Type B pancreatic cell (in vitro differentiated cells): ENCODE data around the gene RASA2. TPM values are rescaled to one million over a fixed set of nuclear protein-coding genes. Genes with fewer than 3 reads are reported as not detected.
A peak's percentile ranks its signal among the peaks of the same experiment; 100 is the strongest.

Experiments used
- DNase-seq: peaks from one replicate; pipeline ENCODE4 v3.0.0; 2021; ENCODE audit warnings: mixed read lengths; ENCODE audit not compliant: unreplicated experiment; ENCODE audit errors: extremely low spot score
- H3K27ac Mint-ChIP-seq: 2 replicates; pipeline ENCODE4 v1.8.0; 2021; ENCODE audit warnings: mild to moderate bottlenecking, mixed read lengths
- H3K27me3 Mint-ChIP-seq: 2 replicates; pipeline ENCODE4 v1.8.0; 2021; ENCODE audit warnings: mixed read lengths
- H3K36me3 Mint-ChIP-seq: 2 replicates; pipeline ENCODE4 v1.8.0; 2021; ENCODE audit warnings: mixed read lengths
- H3K4me1 Mint-ChIP-seq: one replicate; pipeline ENCODE4 v1.8.0; 2021; ENCODE audit warnings: mixed read lengths; ENCODE audit not compliant: unreplicated experiment
- H3K4me3 Mint-ChIP-seq: 2 replicates; pipeline ENCODE4 v1.8.0; 2021; ENCODE audit warnings: mild to moderate bottlenecking, mixed read lengths
- H3K9me3 Mint-ChIP-seq: 2 replicates; pipeline ENCODE4 v1.8.0; 2021; ENCODE audit warnings: mixed read lengths
- CTCF ChIP-seq: fragments of 200-600 bp; sonication (generic); conservative IDR thresholded peaks from 2 replicates; pipeline ENCODE4 v1.5.0; 2021; ENCODE audit warnings: antibody characterized with exemption, mild to moderate bottlenecking
- total RNA-seq: library from RNA; stranded (reverse); gene quantifications from 2 replicates; pipeline ENCODE4 v1.2.1, GENCODE V29; 2021; ENCODE audit warnings: low replicate concordance

The RASA2 gene
- total RNA-seq, 1 donor from 2014 or later: 20.3 TPM

GRCh38 chr3:141523615-141524375 is 37.0 kb downstream of the RASA2 start:
- Mint-ChIP-seq H3K27ac (no peak overlapping the region), H3K4me1 (no peaks in the 10 kb centered on the region), H3K27me3 (no peaks in the 10 kb centered on the region), H3K9me3 (no peaks in the 10 kb centered on the region), H3K36me3 (peaks cover 17% of the 10 kb centered on the region), H3K4me3 (no peak overlapping the region)
- DNase-seq: no peak
- TF ChIP-seq CTCF: no peak

DNA sequence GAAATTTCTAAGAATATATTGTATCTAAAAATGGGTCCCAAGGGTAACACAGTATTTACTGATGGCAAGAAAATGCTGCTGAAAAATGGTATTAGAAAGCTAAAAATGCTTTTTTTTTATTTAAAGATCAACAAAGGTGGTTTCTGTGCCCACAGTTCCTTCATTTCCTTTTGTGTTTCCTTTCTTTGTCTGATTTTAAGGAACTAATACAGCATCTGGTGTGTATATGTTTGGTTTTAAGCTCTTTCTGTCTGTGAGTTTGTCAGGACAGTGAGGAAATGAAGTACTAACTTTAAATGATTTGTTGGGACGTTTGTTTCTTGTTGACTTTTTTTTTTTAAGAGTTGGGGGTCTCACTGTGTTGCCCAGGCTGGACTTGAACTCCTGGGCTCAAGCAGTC is 38.2 kb downstream of the RASA2 start:
- Mint-ChIP-seq H3K36me3 (peaks cover 14% of the 10 kb centered on the region), H3K4me3 (no peak overlapping the region), H3K4me1 (peaks cover 4% of the 10 kb centered on the region), H3K9me3 (no peaks in the 10 kb centered on the region), H3K27me3 (no peaks in the 10 kb centered on the region), H3K27ac (no peak overlapping the region)
- no peak for DNase-seq
- TF ChIP-seq CTCF: no peak

GRCh38 chr3:141525814-141526213 is 39.0 kb downstream of the RASA2 start:
- H3K9me3 Mint-ChIP-seq: no peaks in the 10 kb centered on the region

GRCh38 chr3:141526709-141527108 is 39.9 kb downstream of the RASA2 start:
- no peak for TF ChIP-seq CTCF
- no peaks in the 10 kb centered on the region for H3K9me3 Mint-ChIP-seq
- H3K27me3 Mint-ChIP-seq: no peaks in the 10 kb centered on the region
- DNase-seq: no peak
- H3K36me3 Mint-ChIP-seq: peaks cover 10% of the 10 kb centered on the region
- H3K27ac Mint-ChIP-seq: peak overlapping the region; percentile 50
- peaks cover 12% of the 10 kb centered on the region for H3K4me1 Mint-ChIP-seq
- no peak overlapping the region for H3K4me3 Mint-ChIP-seq

More at GRCh38 chr3:141525814-141526213, 39.0 kb downstream of the RASA2 start:
- H3K4me1 Mint-ChIP-seq: peaks cover 12% of the 10 kb centered on the region
- no peaks in the 10 kb centered on the region for H3K27me3 Mint-ChIP-seq
- peaks cover 14% of the 10 kb centered on the region for H3K36me3 Mint-ChIP-seq
- TF ChIP-seq CTCF: no peak
- no peak overlapping the region for H3K4me3 Mint-ChIP-seq
- no peak overlapping the region for H3K27ac Mint-ChIP-seq
- DNase-seq: no peak

- H3K9me3 Mint-ChIP-seq: no peaks in the 10 kb centered on the region
- DNase-seq: no peak
- H3K4me1 Mint-ChIP-seq: peaks cover 12% of the 10 kb centered on the region
- H3K36me3 Mint-ChIP-seq: peaks cover 10% of the 10 kb centered on the region
- H3K27me3 Mint-ChIP-seq: no peaks in the 10 kb centered on the region
- no peak for TF ChIP-seq CTCF
- no peak overlapping the region for H3K4me3 Mint-ChIP-seq
- H3K27ac Mint-ChIP-seq: no peak overlapping the region
These were observed 42.0 kb downstream of the RASA2 start for GRCh38 chr3:141528800-141529199.
